ENCODE results near the gene CD8A.
"Not testable (repeated sequence)": the region's sequence is repeated elsewhere in the genome, so short reads cannot be mapped to it uniquely, and the experiment has no call there.

The CD8A gene

GRCh38 chr2:86776532-86776931 lies 14.2 kb downstream of the CD8A start:
- no peak for DNase-seq

- no peak for DNase-seq
Measured at GRCh38 chr2:86775338-86775737, 15.4 kb downstream of the CD8A start.

DNA sequence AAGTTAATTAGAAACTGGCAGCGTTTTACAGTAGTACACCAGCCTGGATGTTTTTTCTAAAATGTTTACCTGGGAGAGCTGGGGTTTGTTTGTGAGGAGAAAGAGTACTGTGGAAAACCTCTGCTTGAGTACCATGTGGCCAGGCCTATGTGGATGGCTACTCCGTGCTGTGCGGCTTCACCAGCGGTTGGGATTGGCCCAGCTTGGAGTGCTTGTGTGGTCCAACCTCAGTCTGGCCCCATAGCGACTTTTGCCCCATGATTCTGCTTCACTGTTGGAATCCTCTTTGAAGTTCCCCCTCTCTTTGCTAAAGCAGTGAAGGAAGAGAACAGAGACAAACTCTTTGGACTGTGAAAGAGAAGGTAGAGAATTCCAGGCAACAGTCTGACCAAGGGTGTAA lies 15.9 kb downstream of the CD8A start:
- no peak for DNase-seq

- DNase-seq: no peak
Measured at GRCh38 chr2:86772611-86773010, 18.1 kb downstream of the CD8A start.

- peak; percentile 55 for DNase-seq
Measured at GRCh38 chr2:86770816-86771301, 19.9 kb downstream of the CD8A start.

DNA sequence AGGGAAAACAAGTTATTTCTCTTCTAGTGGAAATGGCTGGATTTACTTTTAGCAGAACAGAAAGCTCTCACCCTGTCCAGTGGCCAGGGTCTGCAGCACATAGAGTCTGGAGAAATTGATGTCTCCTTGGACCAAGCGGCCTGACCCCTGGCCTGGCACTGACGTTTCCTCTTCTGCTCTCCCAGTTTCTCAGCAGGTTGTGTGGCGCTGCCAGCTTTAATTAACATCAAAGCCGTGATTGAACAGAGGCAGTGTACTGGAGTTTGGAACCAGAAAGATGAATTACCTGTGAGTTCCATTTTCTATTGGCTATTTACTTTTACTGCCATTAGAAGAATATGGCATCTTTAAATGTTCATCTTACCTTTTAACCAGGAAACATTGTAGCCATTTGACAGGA lies 20.9 kb downstream of the CD8A start:
- no peak for DNase-seq

DNA sequence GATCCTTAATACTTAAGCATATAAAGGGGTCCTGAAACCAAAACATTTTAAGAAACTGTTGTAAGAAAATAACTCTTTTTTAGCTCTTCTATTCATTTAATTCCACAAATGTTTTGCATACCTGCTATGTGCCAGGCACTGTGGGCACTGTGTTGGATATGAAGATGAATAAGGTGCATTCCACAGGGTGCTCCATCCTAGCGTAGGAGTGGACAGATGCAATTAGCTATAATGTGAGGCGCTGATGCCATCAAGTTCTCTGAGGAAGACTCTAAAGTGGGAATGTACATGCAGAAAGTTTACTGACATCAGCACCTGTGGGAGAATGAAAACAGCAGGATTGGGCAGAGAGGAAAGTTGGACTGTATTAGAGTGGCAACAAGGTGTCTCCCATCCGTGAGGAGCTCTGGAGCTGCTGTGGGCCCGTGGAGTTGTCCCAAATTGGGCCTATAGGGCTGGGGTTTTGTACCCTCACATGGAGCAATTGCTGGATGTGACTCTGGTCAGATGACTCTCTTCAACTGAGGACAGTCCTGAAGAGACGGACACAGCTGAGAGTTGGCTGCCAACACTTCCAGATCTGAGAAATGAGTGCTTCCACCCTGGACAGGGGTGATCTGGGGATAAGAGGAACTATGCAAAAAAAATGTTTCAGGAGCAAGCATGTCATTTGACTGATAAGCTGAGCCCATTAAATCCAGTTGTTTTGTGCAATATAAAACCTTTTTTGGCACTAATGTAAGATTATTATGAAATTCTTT lies 22.3 kb downstream of the CD8A start:
- no peak for DNase-seq

DNA sequence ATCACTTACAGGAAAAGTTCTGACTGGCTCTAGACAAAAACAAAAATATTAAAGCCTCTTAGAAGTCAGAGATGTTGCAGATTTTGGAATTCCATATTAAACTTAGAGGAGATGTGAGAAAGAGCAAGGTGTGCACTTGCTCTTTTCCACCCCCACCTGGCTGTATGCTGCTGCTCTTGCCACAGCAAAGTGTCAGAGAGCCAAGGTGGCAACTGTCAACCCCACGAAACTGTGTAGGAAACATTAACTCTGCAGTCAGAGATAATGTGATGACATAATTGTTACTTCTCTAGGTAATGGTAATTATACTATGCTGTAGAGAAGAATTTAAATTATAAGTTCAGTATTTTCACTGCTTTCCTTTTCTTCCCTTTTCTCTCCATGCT lies 25.4 kb downstream of the CD8A start:
- DNase-seq: no peak

GRCh38 chr2:86764661-86765309 lies 25.9 kb downstream of the CD8A start:
- DNase-seq: no peak

DNA sequence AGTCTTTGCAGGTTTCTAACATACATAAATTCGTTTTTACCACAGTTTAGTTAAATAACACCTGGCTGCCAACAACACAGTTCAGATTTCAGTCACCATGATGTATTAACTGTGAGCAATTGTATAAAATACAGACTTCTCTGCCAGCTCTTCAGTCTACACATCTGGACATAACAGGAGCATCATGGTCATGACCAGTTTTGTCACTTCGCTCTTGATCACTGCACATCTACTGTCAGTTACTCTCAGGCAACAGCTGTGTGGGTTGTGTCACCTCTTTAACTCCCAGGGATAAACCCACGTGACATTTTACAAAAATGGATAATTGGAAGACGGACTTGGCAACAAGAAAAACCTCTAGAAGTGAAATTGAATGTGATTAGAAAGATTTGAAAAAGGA lies 30.3 kb downstream of the CD8A start:
- no peak for DNase-seq

DNA sequence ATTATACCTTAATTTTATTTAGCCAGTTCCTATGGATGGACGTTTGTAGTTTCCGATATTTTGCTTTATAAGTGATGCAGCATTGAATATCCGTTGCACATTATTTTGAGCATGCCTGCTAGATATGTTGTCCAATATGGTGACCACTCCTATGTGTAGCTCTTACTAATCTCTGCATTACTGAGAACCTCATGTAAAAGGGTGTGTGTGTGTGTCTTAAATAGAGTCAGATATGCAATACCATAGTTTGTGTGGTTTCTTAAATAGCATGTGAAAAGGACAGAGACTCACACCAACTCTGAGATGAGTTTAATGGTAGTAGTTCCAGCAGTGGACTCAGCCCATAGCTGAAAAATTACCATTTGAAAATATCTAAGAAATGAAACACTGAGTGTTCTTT lies 32.3 kb downstream of the CD8A start:
- no peak for DNase-seq

DNA sequence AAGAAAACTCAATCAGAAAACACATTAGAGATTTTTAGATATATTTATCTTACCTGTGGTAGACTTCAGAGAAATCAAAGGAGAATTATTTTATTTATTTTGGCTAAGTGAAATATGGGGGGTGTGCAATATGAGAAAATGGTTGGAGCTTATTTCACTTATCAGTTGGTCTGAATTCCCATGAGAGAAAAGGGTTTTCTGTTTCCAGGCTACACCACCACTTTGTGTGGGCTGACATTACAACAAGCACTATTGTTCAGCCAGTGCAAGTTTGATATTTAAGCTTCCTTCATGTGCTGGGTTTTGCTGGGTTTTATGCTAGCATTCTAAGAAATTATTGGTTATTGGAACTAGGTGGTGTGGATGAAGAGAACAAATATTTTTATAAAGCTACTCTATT lies 37.1 kb downstream of the CD8A start:
- no peak for DNase-seq

- DNase-seq: no peak
Measured at GRCh38 chr2:86752934-86753333, 37.8 kb downstream of the CD8A start.

- no peak for DNase-seq
Measured at GRCh38 chr2:86751778-86752177, 38.9 kb downstream of the CD8A start.

- DNase-seq: no peak
Measured at GRCh38 chr2:86750240-86750839, 40.4 kb downstream of the CD8A start.

DNA sequence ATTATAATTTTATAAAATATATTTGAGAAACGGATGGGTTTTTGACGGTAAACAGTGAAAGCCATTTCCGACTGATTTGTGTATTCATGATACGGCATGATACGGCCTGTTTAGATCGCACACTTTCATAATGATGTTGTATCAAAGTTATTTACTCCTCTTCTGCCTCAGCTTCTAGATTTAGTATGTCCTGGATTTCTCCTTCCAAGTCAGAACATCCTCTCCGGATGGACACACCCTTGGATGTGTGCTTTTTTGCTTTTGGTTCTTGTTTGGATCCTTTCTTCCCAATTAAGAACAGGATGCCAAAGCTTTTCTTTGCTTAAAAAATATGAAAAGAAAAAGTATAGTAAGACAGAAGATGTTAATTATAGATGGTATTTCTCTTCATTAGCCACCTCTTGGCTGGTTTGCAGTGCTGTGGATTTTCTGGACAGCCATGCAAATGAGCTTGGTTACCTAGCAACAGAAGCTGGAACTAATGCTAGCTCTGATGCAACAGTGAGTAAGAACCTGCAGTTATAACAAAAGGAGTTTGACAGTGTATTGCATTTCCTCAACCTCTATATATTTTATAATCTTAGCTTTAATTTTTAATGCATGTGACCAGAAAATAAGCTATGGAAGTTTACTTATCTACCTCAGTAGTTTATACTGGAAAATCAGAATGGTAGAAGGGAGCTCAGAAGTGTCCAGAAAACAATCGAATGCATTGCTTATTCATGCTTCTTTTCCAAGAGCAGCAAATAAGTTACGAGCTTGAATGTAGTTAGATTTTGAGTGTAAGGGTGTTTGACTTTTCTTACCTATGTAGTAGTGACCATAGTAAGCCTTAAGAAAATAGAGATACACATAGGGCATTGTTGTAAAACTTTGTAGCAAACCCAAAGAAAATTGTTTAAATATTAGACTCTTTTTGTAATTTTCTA lies 42.7 kb downstream of the CD8A start:
- DNase-seq: no peak

DNA sequence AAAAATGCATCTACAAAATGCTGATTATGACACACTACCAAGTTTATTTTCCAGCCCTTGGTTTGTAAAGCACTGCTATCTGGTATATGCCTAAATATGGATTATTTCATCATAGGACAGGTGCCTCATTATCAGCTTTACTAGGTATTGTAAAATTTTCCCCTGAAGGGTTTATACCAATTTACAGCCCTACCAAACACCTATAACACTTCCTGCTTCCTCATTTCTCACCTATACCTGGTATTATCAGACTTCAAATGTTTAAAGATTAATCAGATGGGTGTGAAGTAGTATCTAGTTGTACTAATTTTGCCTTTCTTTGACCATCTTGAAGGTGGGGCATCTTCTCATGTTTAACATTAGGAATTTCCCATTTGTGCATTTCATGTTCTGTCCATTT lies 43.8 kb downstream of the CD8A start:
- DNase-seq: no peak

DNA sequence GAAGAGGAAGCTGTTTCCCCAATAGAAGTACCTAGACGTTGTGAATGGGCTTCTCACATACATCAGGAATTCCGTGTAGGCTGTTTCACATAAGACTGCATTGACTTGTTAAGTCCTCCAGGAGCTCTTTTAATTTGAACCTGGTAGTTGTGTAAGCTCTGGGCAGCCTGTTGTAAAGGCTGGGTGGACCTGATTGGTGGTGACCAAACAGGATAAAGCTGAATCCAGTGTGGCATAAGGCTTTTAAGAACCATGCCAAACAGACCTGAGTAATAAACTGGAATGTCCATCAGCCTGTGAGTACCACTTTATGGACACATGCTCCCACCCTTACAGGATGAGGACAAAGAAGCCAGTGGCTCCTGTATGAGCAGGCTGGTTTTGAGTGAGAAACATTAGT lies 46.6 kb downstream of the CD8A start:
- no peak for DNase-seq

GRCh38 chr2:86741889-86742498 lies 48.7 kb downstream of the CD8A start:
- DNase-seq: not testable (repeated sequence)

GRCh38 chr2:86739889-86740288 lies 50.8 kb downstream of the CD8A start:
- DNase-seq: not testable (repeated sequence)

- DNase-seq: not testable (repeated sequence)
Measured at GRCh38 chr2:86739485-86739884, 51.2 kb downstream of the CD8A start.

DNA sequence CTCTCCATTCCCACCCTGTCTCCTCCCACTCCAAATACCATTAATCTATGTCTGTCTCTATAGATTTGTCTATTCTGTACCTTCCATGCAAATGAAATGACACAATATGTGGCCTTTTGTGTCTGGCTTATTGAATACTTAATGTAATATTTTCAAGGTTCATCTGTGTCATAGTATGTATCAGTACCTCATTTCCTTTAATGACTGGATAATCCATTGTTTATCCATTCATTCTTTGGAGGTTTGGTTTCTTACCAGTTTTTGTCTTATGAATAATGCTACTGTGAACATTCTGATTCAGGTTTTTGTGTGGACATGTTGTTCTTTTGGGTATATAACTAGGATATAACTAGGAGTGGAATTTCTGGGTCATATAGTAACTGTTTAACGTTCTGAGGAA lies 55.8 kb downstream of the CD8A start:
- DNase-seq: not testable (repeated sequence)

Measured in DMS79 (cell line).